Lower lobe of right lung (tissue), 2 donors: ENCODE data around the gene OR2V2. TPM values are rescaled to one million over a fixed set of nuclear protein-coding genes. Genes with fewer than 3 reads are reported as not detected.

Experiments used
- ATAC-seq, 2 donors: fragments of 200-7000 bp; cut with Tn5 transposase; one replicate each; pipeline ENCODE4 v1.9.1; 2020 to 2022; ENCODE audit warnings: mild to moderate bottlenecking in 2 of 2, moderate library complexity in 2 of 2
- DNase-seq: peaks from one replicate; pipeline ENCODE4 v3.0.0-alpha.2; 2020
- H3K27ac ChIP-seq: fragments of 200-600 bp; one replicate; pipeline ENCODE4 v1.8.0; 2022
- H3K27me3 ChIP-seq: fragments of 200-600 bp; one replicate; pipeline ENCODE4 v1.8.0; 2022; ENCODE audit warnings: low read depth
- H3K36me3 ChIP-seq: fragments of 200-600 bp; one replicate; pipeline ENCODE4 v1.8.0; 2022; ENCODE audit warnings: mild to moderate bottlenecking
- H3K4me1 ChIP-seq: fragments of 200-600 bp; one replicate; pipeline ENCODE4 v1.8.0; 2022
- H3K4me3 ChIP-seq: fragments of 200-600 bp; one replicate; pipeline ENCODE4 v1.8.0; 2022; ENCODE audit warnings: mild to moderate bottlenecking
- H3K9me3 ChIP-seq: fragments of 200-600 bp; one replicate; pipeline ENCODE4 v1.8.0; 2022
- CTCF ChIP-seq: fragments of 200-600 bp; IDR thresholded peaks from one replicate; pipeline ENCODE4 v1.8.0; 2022; ENCODE audit warnings: antibody characterized with exemption, mild to moderate bottlenecking
- intact Hi-C: fragments of 100-400 bp; cut with DNase I; formaldehyde crosslinking; loops from one replicate; pipeline ENCODE4 v1.11.0; 2022
- total RNA-seq: library from RNA; stranded (reverse); fragmentation: NEBNext Ultra II Directional; extraction: Animal tissue kit (Norgen Biotek cat#: 25700); gene quantifications from one replicate; pipeline ENCODE4 v1.2.1, GENCODE V29; 2021
- donor health status: DM: no; HTN: yes; CAD: no; lungs with severe emphysema.

OR2V2 gene
- total RNA-seq, 1 donor from 2014 or later, result not detected

GRCh38 chr5:181140766-181141165 lies 6.6 kb upstream of the OR2V2 start:
- H3K4me1 ChIP-seq, result no peaks in the 10 kb centered on the region
- no peaks in the 10 kb centered on the region for H3K9me3 ChIP-seq
- no peak overlapping the region for H3K4me3 ChIP-seq
- ATAC-seq (no peak), DNase-seq (no peak)
- peaks cover 4% of the 10 kb centered on the region for H3K27me3 ChIP-seq
- H3K27ac ChIP-seq, result no peak overlapping the region
- intact Hi-C loops, result no loop called here
- TF ChIP-seq CTCF, result no peak
- no peaks in the 10 kb centered on the region for H3K36me3 ChIP-seq

GRCh38 chr5:181142054-181142453 lies 5.3 kb upstream of the OR2V2 start:
- Histone ChIP-seq H3K4me1 (no peaks in the 10 kb centered on the region), H3K9me3 (no peaks in the 10 kb centered on the region), H3K27me3 (peaks cover 8% of the 10 kb centered on the region), H3K27ac (no peak overlapping the region), H3K36me3 (no peaks in the 10 kb centered on the region), H3K4me3 (no peak overlapping the region)
- intact Hi-C loops, result no loop called here
- no peak for ATAC-seq
- TF ChIP-seq CTCF, result no peak
- no peak for DNase-seq

- H3K27ac ChIP-seq, result no peak overlapping the region
- no peak for ATAC-seq
Observed at GRCh38 chr5:181145133-181145532, 2.3 kb upstream of the OR2V2 start.

GRCh38 chr5:181149355-181149754 lies 2.0 kb downstream of the OR2V2 start:
- intact Hi-C loops, result no loop called here
- Histone ChIP-seq H3K4me3 (no peak overlapping the region), H3K27ac (no peak overlapping the region), H3K36me3 (no peaks in the 10 kb centered on the region), H3K4me1 (no peaks in the 10 kb centered on the region), H3K9me3 (no peaks in the 10 kb centered on the region), H3K27me3 (peaks cover 8% of the 10 kb centered on the region)
- TF ChIP-seq CTCF, result no peak
- ATAC-seq (no peak), DNase-seq (no peak)

More at GRCh38 chr5:181145133-181145532, 2.3 kb upstream of the OR2V2 start:
- H3K36me3 ChIP-seq, result no peaks in the 10 kb centered on the region
- no peak overlapping the region for H3K4me3 ChIP-seq
- H3K9me3 ChIP-seq, result no peaks in the 10 kb centered on the region
- intact Hi-C loops, result no loop called here
- H3K27me3 ChIP-seq, result peaks cover 8% of the 10 kb centered on the region
- no peak for DNase-seq
- TF ChIP-seq CTCF, result no peak
- H3K4me1 ChIP-seq, result no peaks in the 10 kb centered on the region

- no peak for ATAC-seq
- intact Hi-C loops, result no loop called here
- Histone ChIP-seq H3K9me3 (no peaks in the 10 kb centered on the region), H3K27me3 (peaks cover 8% of the 10 kb centered on the region), H3K4me3 (no peak overlapping the region), H3K27ac (no peak overlapping the region), H3K4me1 (no peaks in the 10 kb centered on the region), H3K36me3 (no peaks in the 10 kb centered on the region)
- DNase-seq, result no peak
- no peak for TF ChIP-seq CTCF
Observed at GRCh38 chr5:181149806-181150733, 2.7 kb downstream of the OR2V2 start.
